Stomach (tissue), 9 donors: ENCODE data around the gene UBE2Z. TPM values are rescaled to one million over a fixed set of nuclear protein-coding genes. Genes with fewer than 3 reads are reported as not detected.

Experiments used
- DNase-seq, 2 donors: peaks; one replicate each; pipeline versions ENCODE4 v3.0.0 to v3.0.0-alpha.2; 2013 to 2019
- H3K27ac ChIP-seq, 5 donors: fragments of 200-600 bp in 4 of 5; sonication (generic) in 4 of 5; one replicate each; pipeline ENCODE4 v1.5.1; 2013 to 2019; ENCODE audit warnings: mild to moderate bottlenecking in 1 of 5, moderate library complexity in 1 of 5
- H3K27me3 ChIP-seq, 3 donors: fragments of 200-600 bp; sonication (generic); one replicate each; pipeline ENCODE4 v1.5.1; 2017 to 2019; ENCODE audit warnings: mixed run types in 1 of 3
- H3K36me3 ChIP-seq, 4 donors: fragments of 200-600 bp; sonication (generic); 1 replicate in 3 of 4; 2 replicates in 1 of 4; pipeline ENCODE4 v1.5.1; 2016 to 2019
- H3K4me1 ChIP-seq, 4 donors: fragments of 200-600 bp; sonication (generic); one replicate each; pipeline ENCODE4 v1.5.1; 2016 to 2019
- H3K4me3 ChIP-seq, 4 donors: fragments of 200-600 bp; sonication (generic) in 3 of 4; one replicate each; pipeline ENCODE4 v1.5.1; 2016 to 2019; ENCODE audit warnings: mild to moderate bottlenecking in 1 of 4
- H3K9me3 ChIP-seq, 4 donors: fragments of 200-600 bp; sonication (generic); one replicate each; pipeline ENCODE4 v1.5.1; 2016 to 2019
- EP300 ChIP-seq: sonication (generic); formaldehyde crosslinking; IDR thresholded peaks from one replicate; pipeline ENCODE4 v1.6.1; 2017; ENCODE audit warnings: antibody characterized with exemption
- POLR2A ChIP-seq, 4 donors: fragments of 450-650 bp; IDR thresholded peaks; one replicate each; pipeline ENCODE4 v1.6.1; 2016; ENCODE audit warnings: antibody characterized with exemption in 4 of 4, control low read depth in 2 of 4, mild to moderate bottlenecking in 1 of 4, moderate library complexity in 1 of 4
- POLR2AphosphoS5 ChIP-seq, 3 donors: sonication (generic); formaldehyde crosslinking; IDR thresholded peaks; one replicate each; pipeline ENCODE4 v1.6.1; 2016; ENCODE audit warnings: antibody characterized with exemption in 3 of 3
- WGBS, 5 donors: extraction: QIAGEN DNeasy Blood & Tissue Kit in 3 of 5; methylation state at CpG; one replicate each; pipeline versions ENCODE4 v1.1.5 to v1.1.7; 2013 to 2018; 5-methylcytosine and 5-hydroxymethylcytosine counted together
- intact Hi-C: fragments of 100-400 bp; cut with DNase I; formaldehyde crosslinking; loops from one replicate; pipeline ENCODE4 v1.15.1; 2023; ENCODE audit warnings: low total_unique reads
- polyA plus RNA-seq, 3 donors: library from polyadenylated mRNA; stranded (reverse); fragments of 200-250 nt; gene quantifications; one replicate each; pipeline ENCODE4 v1.2.3, GENCODE V29; 2013
- total RNA-seq, 5 donors: library from RNA; depleted of rRNA; stranded (reverse); fragments of >200 nt; gene quantifications; one replicate each; pipeline versions ENCODE4 v1.1.0 to v1.2.3, GENCODE V29; 2014 to 2016
- TF ChIP-seq, protein P1 (sequence below), 7 experiments: fragments of 450-650 bp in 4 of 7; fragments of 200-600 bp in 3 of 7; sonication (generic) in 3 of 7; IDR thresholded peaks; one replicate each; pipeline ENCODE4 v1.5.1; 2016 to 2019; ENCODE audit warnings: antibody characterized with exemption in 7 of 7, control low read depth in 2 of 7, mild to moderate bottlenecking in 1 of 7
- donor health status: healthy with polysubstance abuse.
- donor health status: Bipolar disorder and iron deficiency.
- donor health status: healthy.

UBE2Z gene
- total and polyA plus RNA-seq, 8 donors = 28.1 to 55.6 (median 37.5) TPM

DNA sequence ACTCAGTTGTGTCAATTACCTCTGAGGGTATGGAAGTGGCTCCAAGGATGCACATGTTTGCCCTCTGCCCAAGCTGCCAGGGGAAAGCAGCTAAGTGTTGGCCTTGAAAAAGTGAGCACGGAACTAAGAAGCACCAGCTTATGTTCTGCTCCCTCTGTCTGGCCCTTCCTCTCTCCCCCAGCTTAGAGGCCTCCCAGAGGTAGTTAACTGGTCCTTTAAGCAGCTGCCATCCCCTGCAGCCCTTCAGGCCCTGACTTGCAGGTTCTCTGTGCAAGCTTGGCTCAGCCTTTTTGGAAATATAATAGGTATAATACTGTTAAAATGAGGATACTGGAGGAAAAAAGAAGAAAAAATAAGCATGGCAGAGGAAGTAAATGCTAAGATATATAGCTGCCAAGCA, 7.0 kb upstream of the UBE2Z start:
- Histone ChIP-seq H3K9me3 (no peaks in the 10 kb centered on the region), H3K36me3 (peaks cover 5 to 24% (median 24%) of the 10 kb centered on the region in 4 donors), H3K4me3 (no peak overlapping the region), H3K27me3 (no peaks in the 10 kb centered on the region), H3K27ac (no peak overlapping the region), H3K4me1 (no peaks in the 10 kb centered on the region)
- DNase-seq = no peak
- TF ChIP-seq POLR2A (IDR thresholded peaks at IDR 0.05) (no peak), EP300 (no peak)
- TF ChIP-seq, protein P1, sequence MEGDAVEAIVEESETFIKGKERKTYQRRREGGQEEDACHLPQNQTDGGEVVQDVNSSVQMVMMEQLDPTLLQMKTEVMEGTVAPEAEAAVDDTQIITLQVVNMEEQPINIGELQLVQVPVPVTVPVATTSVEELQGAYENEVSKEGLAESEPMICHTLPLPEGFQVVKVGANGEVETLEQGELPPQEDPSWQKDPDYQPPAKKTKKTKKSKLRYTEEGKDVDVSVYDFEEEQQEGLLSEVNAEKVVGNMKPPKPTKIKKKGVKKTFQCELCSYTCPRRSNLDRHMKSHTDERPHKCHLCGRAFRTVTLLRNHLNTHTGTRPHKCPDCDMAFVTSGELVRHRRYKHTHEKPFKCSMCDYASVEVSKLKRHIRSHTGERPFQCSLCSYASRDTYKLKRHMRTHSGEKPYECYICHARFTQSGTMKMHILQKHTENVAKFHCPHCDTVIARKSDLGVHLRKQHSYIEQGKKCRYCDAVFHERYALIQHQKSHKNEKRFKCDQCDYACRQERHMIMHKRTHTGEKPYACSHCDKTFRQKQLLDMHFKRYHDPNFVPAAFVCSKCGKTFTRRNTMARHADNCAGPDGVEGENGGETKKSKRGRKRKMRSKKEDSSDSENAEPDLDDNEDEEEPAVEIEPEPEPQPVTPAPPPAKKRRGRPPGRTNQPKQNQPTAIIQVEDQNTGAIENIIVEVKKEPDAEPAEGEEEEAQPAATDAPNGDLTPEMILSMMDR (IDR thresholded peaks at IDR 0.05) = no peak
- 79 to 94% (median 92%) methylated on average over 1 of the region's 1 CpG for WGBS, 5 donors
- intact Hi-C loops = no loop called here

DNA sequence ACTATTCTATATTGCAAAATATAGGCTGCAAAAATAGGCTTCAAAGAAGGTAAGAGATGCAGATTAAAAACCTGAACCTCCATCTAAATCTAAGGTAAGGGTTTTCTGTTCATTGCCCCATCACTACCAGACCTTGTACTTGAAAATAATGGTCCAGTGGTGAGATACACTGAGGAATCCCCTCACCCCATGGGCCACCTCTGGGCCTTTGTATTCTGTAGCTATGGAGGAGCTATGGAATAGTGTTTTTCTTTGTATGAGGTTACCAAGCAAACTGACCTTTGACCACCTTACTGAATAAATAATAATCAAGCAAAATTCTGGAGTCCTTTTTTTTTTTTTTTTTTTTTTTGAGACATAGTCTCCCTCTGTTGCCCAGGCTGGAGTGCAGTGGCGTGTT, 4.8 kb upstream of the UBE2Z start:
- H3K9me3 ChIP-seq = no peaks in the 10 kb centered on the region
- no peak overlapping the region for H3K4me3 ChIP-seq
- no peak for DNase-seq
- H3K4me1 ChIP-seq = peaks cover 4 to 8% (median 6%) of the 10 kb centered on the region in 4 donors
- intact Hi-C loops = no loop called here
- TF ChIP-seq EP300 (no peak), POLR2A (IDR thresholded peaks at IDR 0.05) (no peak), POLR2AphosphoS5 (IDR thresholded peaks at IDR 0.05) (no peak)
- TF ChIP-seq, protein P1 (IDR thresholded peaks at IDR 0.05) = no peak
- no peak overlapping the region for H3K27ac ChIP-seq
- no peaks in the 10 kb centered on the region for H3K27me3 ChIP-seq
- WGBS, 5 donors = 75 to 92% (median 79%) methylated on average over 1 of the region's 1 CpG
- peaks cover under 1 to 2% (median 2%) of the 10 kb centered on the region in 4 donors for H3K36me3 ChIP-seq

DNA sequence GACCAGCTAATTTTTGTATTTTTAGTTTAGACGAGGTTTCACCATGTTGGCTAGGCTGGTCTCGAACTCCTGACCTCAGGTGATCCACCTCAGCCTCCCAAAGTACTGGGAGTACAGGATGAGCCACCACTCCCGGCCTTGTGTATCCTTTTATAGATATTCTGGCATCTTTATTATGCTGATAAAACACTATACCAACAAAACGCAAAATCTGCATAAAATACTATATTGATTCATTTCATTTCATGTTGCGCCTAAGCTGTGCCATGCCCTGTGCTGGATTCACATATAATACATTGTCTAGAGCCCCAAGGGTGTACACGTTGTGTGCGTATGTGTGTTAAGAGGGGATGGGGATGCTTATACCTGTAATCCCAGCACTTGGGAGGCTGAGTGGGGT, 3.8 kb upstream of the UBE2Z start:
- no peaks in the 10 kb centered on the region for H3K27me3 ChIP-seq
- TF ChIP-seq POLR2A (IDR thresholded peaks at IDR 0.05) (no peak), POLR2AphosphoS5 (IDR thresholded peaks at IDR 0.05) (no peak), EP300 (no peak)
- TF ChIP-seq, protein P1 (IDR thresholded peaks at IDR 0.05) = no peak
- 76 to 90% (median 88%) methylated on average over 7 of the region's 7 CpGs for WGBS, 5 donors
- intact Hi-C loops = no loop called here
- H3K9me3 ChIP-seq = no peaks in the 10 kb centered on the region
- no peak for DNase-seq
- H3K4me1 ChIP-seq = peaks cover 4 to 13% (median 11%) of the 10 kb centered on the region in 4 donors
- H3K4me3 ChIP-seq = no peak overlapping the region
- H3K27ac ChIP-seq = no peak overlapping the region
- no peaks in the 10 kb centered on the region for H3K36me3 ChIP-seq

DNA sequence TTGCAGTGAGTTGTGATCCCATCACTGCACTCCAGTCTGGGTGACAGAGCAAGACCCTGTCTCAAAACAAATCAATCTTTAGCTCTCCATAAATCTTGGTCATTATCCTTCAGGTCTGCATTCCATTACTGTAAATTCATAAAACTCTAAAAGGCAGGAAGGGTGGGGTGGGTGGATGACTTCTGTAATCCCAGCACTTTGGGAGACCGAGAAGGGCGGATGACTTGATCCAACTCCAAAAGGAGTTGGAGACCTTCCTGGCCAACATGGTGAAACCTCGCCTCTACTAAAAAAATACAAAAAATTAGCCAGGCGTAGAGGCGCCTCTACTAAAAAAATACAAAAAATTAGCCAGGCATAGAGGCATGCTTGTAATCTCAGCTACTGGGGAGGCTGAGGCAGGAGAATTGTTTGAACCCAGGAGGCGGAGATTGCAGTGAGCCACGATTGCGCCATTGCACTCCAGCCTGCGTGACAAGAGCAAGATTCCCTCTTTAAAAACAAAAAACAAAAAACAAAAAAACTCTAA, 2.2 kb upstream of the UBE2Z start:
- Histone ChIP-seq H3K9me3 (no peaks in the 10 kb centered on the region), H3K27ac (no peak overlapping the region), H3K27me3 (no peaks in the 10 kb centered on the region), H3K4me3 (no peak overlapping the region), H3K36me3 (peaks cover 4 to 8% (median 7%) of the 10 kb centered on the region in 4 donors), H3K4me1 (peaks cover 20 to 29% (median 27%) of the 10 kb centered on the region in 4 donors)
- TF ChIP-seq, protein P1 (IDR thresholded peaks at IDR 0.05) = no peak
- TF ChIP-seq POLR2AphosphoS5 (IDR thresholded peaks at IDR 0.05) = no peak
- no peak for TF ChIP-seq POLR2A (IDR thresholded peaks at IDR 0.05)
- TF ChIP-seq EP300 = no peak
- WGBS, 5 donors = 81 to 86% (median 85%) methylated on average over 9 of the region's 9 CpGs
- DNase-seq = no peak
- intact Hi-C loops = no loop called here
